Stimulated activated CD4-positive, alpha-beta T cell treated with anti-CD3 and anti-CD28 coated beads, TNF-alpha, amount 100 ng/mL, for 48 hours (primary cell): ENCODE results near the gene PLCG2.
A peak's percentile ranks its signal among the peaks of the same experiment; 100 is the strongest.
"Not testable (repeated sequence)": the region's sequence is repeated elsewhere in the genome, so short reads cannot be mapped to it uniquely, and the experiment has no call there.

ENCODE experiments used
- DNase-seq, 3 donors: peaks; one replicate each; pipeline ENCODE4 v3.0.0-alpha.2; 2020; ENCODE audit warnings: low read depth in 3 of 3

The PLCG2 gene

GRCh38 chr16:81790277-81790676, 11.2 kb downstream of the PLCG2 start:
- no peak for DNase-seq

- no peak for DNase-seq
Observed at GRCh38 chr16:81790830-81791435, 11.8 kb downstream of the PLCG2 start.

- DNase-seq = no peak
Observed at GRCh38 chr16:81792828-81793227, 13.7 kb downstream of the PLCG2 start.

- no peak for DNase-seq
Observed at GRCh38 chr16:81795193-81795592, 16.1 kb downstream of the PLCG2 start.

- DNase-seq = no peak
Observed at GRCh38 chr16:81796035-81796434, 16.9 kb downstream of the PLCG2 start.

GRCh38 chr16:81796583-81797346, 17.7 kb downstream of the PLCG2 start:
- DNase-seq = no peak

GRCh38 chr16:81797443-81797842, 18.4 kb downstream of the PLCG2 start:
- DNase-seq = no peak

GRCh38 chr16:81798311-81799137, 19.4 kb downstream of the PLCG2 start:
- DNase-seq = peak in 1 of 3 donors; percentile 22

- no peak for DNase-seq
Observed at GRCh38 chr16:81799138-81799504, 20.0 kb downstream of the PLCG2 start.

GRCh38 chr16:81801724-81802123, 22.6 kb downstream of the PLCG2 start:
- DNase-seq = not testable (repeated sequence)

- no peak for DNase-seq
Observed at GRCh38 chr16:81803332-81803731, 24.2 kb downstream of the PLCG2 start.

GRCh38 chr16:81804134-81804610, 25.1 kb downstream of the PLCG2 start:
- no peak for DNase-seq

- DNase-seq = no peak
Observed at GRCh38 chr16:81806696-81807095, 27.6 kb downstream of the PLCG2 start.

GRCh38 chr16:81807767-81808358, 28.8 kb downstream of the PLCG2 start:
- no peak for DNase-seq

- DNase-seq = no peak
Observed at GRCh38 chr16:81808933-81809480, 29.9 kb downstream of the PLCG2 start.

- DNase-seq = no peak
Observed at GRCh38 chr16:81809567-81809966, 30.5 kb downstream of the PLCG2 start.

- DNase-seq = no peak
Observed at GRCh38 chr16:81810361-81810760, 31.3 kb downstream of the PLCG2 start.

- no peak for DNase-seq
Observed at GRCh38 chr16:81810894-81811538, 31.9 kb downstream of the PLCG2 start.

- no peak for DNase-seq
Observed at GRCh38 chr16:81813648-81814047, 34.6 kb downstream of the PLCG2 start.

- no peak for DNase-seq
Observed at GRCh38 chr16:81814751-81815428, 35.8 kb downstream of the PLCG2 start.

- no peak for DNase-seq
Observed at GRCh38 chr16:81815429-81815766, 36.3 kb downstream of the PLCG2 start.
